GM12873 (cell line): Measurements from ENCODE around the gene FAM131C.

Experiments
- CTCF ChIP-seq: IDR thresholded peaks from 2 replicates; pipeline ENCODE4 v1.5.1; 2012; ENCODE audit warnings: low read depth, mild to moderate bottlenecking, moderate library complexity, low read length, control low read depth; ENCODE audit not compliant: insufficient read depth; ENCODE audit errors: missing control alignments

Gene FAM131C

GRCh38 chr1:16075337-16076030 lies 2.0 kb upstream of the FAM131C start:
- no peak for TF ChIP-seq CTCF

- no peak for TF ChIP-seq CTCF
Measured at GRCh38 chr1:16074217-16074616, 766 bp upstream of the FAM131C start.

- TF ChIP-seq CTCF = no peak
Measured at GRCh38 chr1:16072616-16073484, 601 bp downstream of the FAM131C start.

- no peak for TF ChIP-seq CTCF
Measured at GRCh38 chr1:16072095-16072494, 1.4 kb downstream of the FAM131C start.

- no peak for TF ChIP-seq CTCF
Measured at GRCh38 chr1:16071614-16072013, 1.8 kb downstream of the FAM131C start.

GRCh38 chr1:16070640-16071355 lies 2.7 kb downstream of the FAM131C start:
- no peak for TF ChIP-seq CTCF
